ENCODE results near the gene MRPL30. TPM values are rescaled to one million over a fixed set of nuclear protein-coding genes. Genes with fewer than 3 reads are reported as not detected.

The MRPL30 gene
- polyA plus RNA-seq, 1 donor (not counting 4 experiments of a cell fraction or from before 2014, with no cell fraction given), result 45.2 TPM

DNA sequence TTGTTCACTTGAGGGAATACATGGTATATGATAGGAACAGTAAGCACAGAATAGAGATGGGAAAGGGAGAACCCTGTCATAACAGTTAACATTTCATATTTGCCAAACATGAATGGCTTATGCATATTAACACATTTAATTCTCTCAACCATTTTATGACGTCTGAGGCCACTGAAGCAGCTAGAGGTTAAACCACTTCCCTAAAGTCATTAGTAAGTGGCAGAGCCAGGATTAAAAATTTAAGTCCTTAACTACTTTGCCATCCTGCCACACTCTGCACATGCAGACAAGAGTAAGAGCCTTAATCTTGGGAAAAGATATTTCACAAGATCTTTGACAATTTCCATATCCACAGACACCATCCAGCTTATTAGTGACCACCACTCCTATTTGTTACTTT is 24.1 kb upstream of the MRPL30 start:
- Histone ChIP-seq H3K36me3 (ENCODE audit: control insufficient read depth in 2 of 2, extremely low read depth in 1 of 2, insufficient read depth in 2 of 2, low read length in 2 of 2) (no peaks in the 10 kb centered on the region), H2AFZ (ENCODE audit: control insufficient read depth, low read length) (no peak overlapping the region), H3K27me3 (ENCODE audit: control insufficient read depth, extremely low read depth, insufficient read depth, low read length) (no peaks in the 10 kb centered on the region), H4K20me1 (ENCODE audit: control insufficient read depth, extremely low read depth, insufficient read depth, low read length) (no peaks in the 10 kb centered on the region), H3K4me3 (ENCODE audit: control insufficient read depth in 2 of 3, extremely low read depth in 1 of 3, insufficient read depth in 2 of 3, low read depth in 1 of 3, low read length in 3 of 3) (no peak overlapping the region), H3K9me3 (ENCODE audit: control insufficient read depth, low read depth, low read length) (no peaks in the 10 kb centered on the region), H3K9ac (ENCODE audit: control insufficient read depth, extremely low read depth, insufficient read depth, low read length) (no peak overlapping the region), H3K79me2 (ENCODE audit: control insufficient read depth, insufficient read depth, low read length) (no peaks in the 10 kb centered on the region), H3K9me1 (ENCODE audit: control insufficient read depth, extremely low read depth, insufficient read depth, low read length) (no peaks in the 10 kb centered on the region), H3K27ac (ENCODE audit: control insufficient read depth, insufficient read depth, low read length) (no peak overlapping the region), H3K4me2 (ENCODE audit: control insufficient read depth, extremely low read depth, insufficient read depth, low read depth, low read length) (no peak overlapping the region), H3K4me1 (ENCODE audit: control insufficient read depth, extremely low read depth, insufficient read depth, low read length) (peaks cover 15% of the 10 kb centered on the region)
- no peak for FAIRE-seq
- DNase-seq (ENCODE audit: low read depth, low spot score), result no peak
- TF ChIP-seq, protein P1, sequence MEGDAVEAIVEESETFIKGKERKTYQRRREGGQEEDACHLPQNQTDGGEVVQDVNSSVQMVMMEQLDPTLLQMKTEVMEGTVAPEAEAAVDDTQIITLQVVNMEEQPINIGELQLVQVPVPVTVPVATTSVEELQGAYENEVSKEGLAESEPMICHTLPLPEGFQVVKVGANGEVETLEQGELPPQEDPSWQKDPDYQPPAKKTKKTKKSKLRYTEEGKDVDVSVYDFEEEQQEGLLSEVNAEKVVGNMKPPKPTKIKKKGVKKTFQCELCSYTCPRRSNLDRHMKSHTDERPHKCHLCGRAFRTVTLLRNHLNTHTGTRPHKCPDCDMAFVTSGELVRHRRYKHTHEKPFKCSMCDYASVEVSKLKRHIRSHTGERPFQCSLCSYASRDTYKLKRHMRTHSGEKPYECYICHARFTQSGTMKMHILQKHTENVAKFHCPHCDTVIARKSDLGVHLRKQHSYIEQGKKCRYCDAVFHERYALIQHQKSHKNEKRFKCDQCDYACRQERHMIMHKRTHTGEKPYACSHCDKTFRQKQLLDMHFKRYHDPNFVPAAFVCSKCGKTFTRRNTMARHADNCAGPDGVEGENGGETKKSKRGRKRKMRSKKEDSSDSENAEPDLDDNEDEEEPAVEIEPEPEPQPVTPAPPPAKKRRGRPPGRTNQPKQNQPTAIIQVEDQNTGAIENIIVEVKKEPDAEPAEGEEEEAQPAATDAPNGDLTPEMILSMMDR (optimal IDR thresholded peaks at IDR 0.05 in 1 of 3, IDR thresholded peaks at IDR 0.05 in 1 of 3, conservative IDR thresholded peaks at IDR 0.05 in 1 of 3; ENCODE audit: extremely low read depth in 1 of 3, insufficient read depth in 2 of 3, low read length in 3 of 3), result no peak
- no peak for TF ChIP-seq EZH2 (IDR thresholded peaks at IDR 0.05; ENCODE audit: low read length)
- dilution Hi-C loops (cut with MboI; ENCODE audit: extremely low pct_ligation_motif_present, low sequenced_read_pairs), result no loop called here

- Histone ChIP-seq H3K9me3 (ENCODE audit: control insufficient read depth, low read depth, low read length) (no peaks in the 10 kb centered on the region), H3K79me2 (ENCODE audit: control insufficient read depth, insufficient read depth, low read length) (no peaks in the 10 kb centered on the region), H4K20me1 (ENCODE audit: control insufficient read depth, extremely low read depth, insufficient read depth, low read length) (no peaks in the 10 kb centered on the region), H2AFZ (ENCODE audit: control insufficient read depth, low read length) (no peak overlapping the region), H3K4me1 (ENCODE audit: control insufficient read depth, extremely low read depth, insufficient read depth, low read length) (peaks cover 11% of the 10 kb centered on the region), H3K9me1 (ENCODE audit: control insufficient read depth, extremely low read depth, insufficient read depth, low read length) (no peaks in the 10 kb centered on the region), H3K4me3 (ENCODE audit: control insufficient read depth in 2 of 3, extremely low read depth in 1 of 3, insufficient read depth in 2 of 3, low read depth in 1 of 3, low read length in 3 of 3) (no peak overlapping the region), H3K9ac (ENCODE audit: control insufficient read depth, extremely low read depth, insufficient read depth, low read length) (no peak overlapping the region), H3K27ac (ENCODE audit: control insufficient read depth, insufficient read depth, low read length) (no peak overlapping the region), H3K4me2 (ENCODE audit: control insufficient read depth, extremely low read depth, insufficient read depth, low read depth, low read length) (no peak overlapping the region), H3K36me3 (ENCODE audit: control insufficient read depth in 2 of 2, extremely low read depth in 1 of 2, insufficient read depth in 2 of 2, low read length in 2 of 2) (no peaks in the 10 kb centered on the region), H3K27me3 (ENCODE audit: control insufficient read depth, extremely low read depth, insufficient read depth, low read length) (no peaks in the 10 kb centered on the region)
- DNase-seq (ENCODE audit: low read depth, low spot score) (no peak), FAIRE-seq (no peak)
- dilution Hi-C loops (cut with MboI; ENCODE audit: extremely low pct_ligation_motif_present, low sequenced_read_pairs), result no loop called here
- TF ChIP-seq EZH2 (IDR thresholded peaks at IDR 0.05; ENCODE audit: low read length), result no peak
Observed at GRCh38 chr2:99158599-99158998, 22.4 kb upstream of the MRPL30 start.

GRCh38 chr2:99159594-99159993 is 21.4 kb upstream of the MRPL30 start:
- Histone ChIP-seq H3K36me3 (ENCODE audit: control insufficient read depth in 2 of 2, extremely low read depth in 1 of 2, insufficient read depth in 2 of 2, low read length in 2 of 2) (no peaks in the 10 kb centered on the region), H3K4me1 (ENCODE audit: control insufficient read depth, extremely low read depth, insufficient read depth, low read length) (peaks cover 5% of the 10 kb centered on the region), H3K27ac (ENCODE audit: control insufficient read depth, insufficient read depth, low read length) (no peak overlapping the region), H3K27me3 (ENCODE audit: control insufficient read depth, extremely low read depth, insufficient read depth, low read length) (no peaks in the 10 kb centered on the region), H3K4me3 (ENCODE audit: control insufficient read depth in 2 of 3, extremely low read depth in 1 of 3, insufficient read depth in 2 of 3, low read depth in 1 of 3, low read length in 3 of 3) (no peak overlapping the region), H3K9me1 (ENCODE audit: control insufficient read depth, extremely low read depth, insufficient read depth, low read length) (no peaks in the 10 kb centered on the region), H3K79me2 (ENCODE audit: control insufficient read depth, insufficient read depth, low read length) (no peaks in the 10 kb centered on the region), H3K4me2 (ENCODE audit: control insufficient read depth, extremely low read depth, insufficient read depth, low read depth, low read length) (no peak overlapping the region), H2AFZ (ENCODE audit: control insufficient read depth, low read length) (no peak overlapping the region), H4K20me1 (ENCODE audit: control insufficient read depth, extremely low read depth, insufficient read depth, low read length) (no peaks in the 10 kb centered on the region), H3K9me3 (ENCODE audit: control insufficient read depth, low read depth, low read length) (no peaks in the 10 kb centered on the region), H3K9ac (ENCODE audit: control insufficient read depth, extremely low read depth, insufficient read depth, low read length) (no peak overlapping the region)
- dilution Hi-C loops (cut with MboI; ENCODE audit: extremely low pct_ligation_motif_present, low sequenced_read_pairs), result no loop called here
- FAIRE-seq (no peak), DNase-seq (ENCODE audit: low read depth, low spot score) (no peak)
- TF ChIP-seq, protein P1 (optimal IDR thresholded peaks at IDR 0.05 in 1 of 3, IDR thresholded peaks at IDR 0.05 in 1 of 3, conservative IDR thresholded peaks at IDR 0.05 in 1 of 3; ENCODE audit: extremely low read depth in 1 of 3, insufficient read depth in 2 of 3, low read length in 3 of 3), result no peak
- TF ChIP-seq EZH2 (IDR thresholded peaks at IDR 0.05; ENCODE audit: low read length), result no peak
